Astrocyte (in vitro differentiated cells and primary cell): Measurements from ENCODE around the gene MIOX. TPM values are rescaled to one million over a fixed set of nuclear protein-coding genes. Genes with fewer than 3 reads are reported as not detected.

Experiments used
- DNase-seq: peaks from one replicate; pipeline ENCODE4 v3.0.0-alpha.2; 2010; ENCODE audit warnings: low read depth
- FAIRE-seq: peaks from 2 replicates; lab custom pipeline; 2011; peaks lifted over from hg19 to GRCh38; lab: Jason Lieb, UNC
- H2AFZ ChIP-seq: 2 replicates; pipeline ENCODE4 v1.6.0; 2012; ENCODE audit warnings: low read depth, low read length, inconsistent platforms
- H3K27ac ChIP-seq: 2 replicates; pipeline ENCODE4 v1.5.1; 2011; ENCODE audit warnings: low read depth, low read length, inconsistent platforms
- H3K27me3 ChIP-seq: 2 replicates; pipeline ENCODE4 v1.6.0; 2011; ENCODE audit warnings: low read length, inconsistent platforms; ENCODE audit not compliant: insufficient read depth
- H3K36me3 ChIP-seq: 2 replicates; pipeline ENCODE4 v1.5.1; 2011; ENCODE audit warnings: low read length, inconsistent platforms; ENCODE audit not compliant: insufficient read depth
- H3K4me1 ChIP-seq: 2 replicates; pipeline ENCODE4 v1.5.1; 2011; ENCODE audit warnings: low read length, inconsistent platforms; ENCODE audit not compliant: insufficient read depth
- H3K4me2 ChIP-seq: 2 replicates; pipeline ENCODE4 v1.6.0; 2012; ENCODE audit warnings: low read length, inconsistent platforms
- H3K4me3 ChIP-seq: 2 replicates; pipeline ENCODE4 v1.5.1; 2011; ENCODE audit warnings: low read depth, mild to moderate bottlenecking, low read length, inconsistent platforms; ENCODE audit not compliant: insufficient read depth
- H3K79me2 ChIP-seq: 2 replicates; pipeline ENCODE4 v1.6.0; 2012; ENCODE audit warnings: mild to moderate bottlenecking, low read length, inconsistent platforms; ENCODE audit not compliant: insufficient read depth
- H3K9ac ChIP-seq: 2 replicates; pipeline ENCODE4 v1.6.0; 2012; ENCODE audit warnings: mild to moderate bottlenecking, low read length, inconsistent platforms
- H3K9me3 ChIP-seq: 2 replicates; pipeline ENCODE4 v1.5.1; 2012; ENCODE audit warnings: low read depth, mild to moderate bottlenecking, low read length, inconsistent platforms; ENCODE audit not compliant: insufficient read depth
- H4K20me1 ChIP-seq: 2 replicates; pipeline ENCODE4 v1.6.0; 2012; ENCODE audit warnings: low read length, inconsistent platforms; ENCODE audit not compliant: insufficient read depth
- H3K27ac Mint-ChIP-seq: one replicate; pipeline ENCODE4 v1.8.0; 2021; ENCODE audit warnings: mild to moderate bottlenecking, mixed read lengths; ENCODE audit not compliant: unreplicated experiment
- H3K27me3 Mint-ChIP-seq: one replicate; pipeline ENCODE4 v1.8.0; 2021; ENCODE audit warnings: low read depth, mixed read lengths; ENCODE audit not compliant: unreplicated experiment
- H3K36me3 Mint-ChIP-seq: one replicate; pipeline ENCODE4 v1.8.0; 2021; ENCODE audit warnings: low read depth, mixed read lengths; ENCODE audit not compliant: unreplicated experiment
- H3K4me1 Mint-ChIP-seq: one replicate; pipeline ENCODE4 v1.8.0; 2021; ENCODE audit warnings: low read depth, mixed read lengths; ENCODE audit not compliant: unreplicated experiment
- H3K4me3 Mint-ChIP-seq: one replicate; pipeline ENCODE4 v1.8.0; 2021; ENCODE audit warnings: mild to moderate bottlenecking, moderate library complexity, mixed read lengths; ENCODE audit not compliant: unreplicated experiment
- H3K9me3 Mint-ChIP-seq: one replicate; pipeline ENCODE4 v1.8.0; 2021; ENCODE audit warnings: mild to moderate bottlenecking, mixed read lengths; ENCODE audit not compliant: unreplicated experiment
- CTCF ChIP-seq: IDR thresholded peaks from 2 replicates; pipeline ENCODE4 v1.5.1; 2011; ENCODE audit warnings: low read depth, mild to moderate bottlenecking, inconsistent platforms, low read length, moderate library complexity; ENCODE audit not compliant: insufficient read depth
- EZH2 ChIP-seq: IDR thresholded peaks from 2 replicates; pipeline ENCODE4 v1.6.1; 2012; ENCODE audit warnings: mild to moderate bottlenecking, low read length, inconsistent platforms; ENCODE audit not compliant: insufficient read depth
- total RNA-seq: library from RNA; stranded (reverse); gene quantifications from 2 replicates; pipeline ENCODE4 v1.2.1, GENCODE V29; 2021

MIOX gene
- total RNA-seq, 1 donor from 2014 or later, result 0.91 TPM

- H2AFZ ChIP-seq, result no peak overlapping the region
Measured at GRCh38 chr22:50482107-50483074, 4.3 kb upstream of the MIOX start.

DNA sequence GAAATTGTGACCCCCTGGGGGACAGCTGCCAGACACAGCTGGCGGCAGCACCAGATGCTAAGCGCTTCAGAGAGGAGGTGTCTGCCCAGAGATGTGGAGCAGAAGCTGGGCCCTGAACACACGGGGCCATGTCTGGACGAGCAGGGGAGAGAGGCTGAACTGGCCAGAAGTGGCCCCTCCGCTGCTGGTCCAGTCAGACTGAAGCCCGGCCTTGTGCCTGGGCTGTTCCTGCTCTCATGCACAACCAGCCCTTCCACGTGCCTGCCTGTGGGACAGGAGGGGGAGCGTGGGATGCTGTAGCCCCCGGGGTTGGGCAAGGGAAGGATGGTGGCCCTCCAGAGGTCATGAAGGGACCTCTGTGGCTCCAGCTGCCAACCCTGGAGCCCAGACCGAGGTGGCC is 3.6 kb upstream of the MIOX start:
- no peak for DNase-seq
- Histone ChIP-seq H3K9ac (no peak overlapping the region), H3K4me2 (no peak overlapping the region), H3K79me2 (no peaks in the 10 kb centered on the region), H3K27ac (no peak overlapping the region), H3K36me3 (no peaks in the 10 kb centered on the region), H4K20me1 (no peaks in the 10 kb centered on the region), H3K4me1 (peaks cover 7% of the 10 kb centered on the region), H3K4me3 (no peak overlapping the region), H3K9me3 (no peaks in the 10 kb centered on the region), H3K27me3 (peaks cover 17% of the 10 kb centered on the region), H2AFZ (no peak overlapping the region)
- H3K36me3 Mint-ChIP-seq, result peaks cover 8% of the 10 kb centered on the region
- no peak for TF ChIP-seq EZH2
- no peak for TF ChIP-seq CTCF
- H3K9me3 Mint-ChIP-seq, result peaks cover 3% of the 10 kb centered on the region
- H3K27me3 Mint-ChIP-seq, result peaks cover 22% of the 10 kb centered on the region
- peaks cover 6% of the 10 kb centered on the region for H3K4me1 Mint-ChIP-seq
- H3K4me3 Mint-ChIP-seq, result peak overlapping the region; percentile 72
- FAIRE-seq, result no peak
- no peak overlapping the region for H3K27ac Mint-ChIP-seq

More at GRCh38 chr22:50482107-50483074, 4.3 kb upstream of the MIOX start:
- Histone ChIP-seq H3K9me3 (no peaks in the 10 kb centered on the region), H3K27me3 (peaks cover 17% of the 10 kb centered on the region), H3K4me3 (no peak overlapping the region), H3K27ac (no peak overlapping the region), H3K9ac (peak overlapping the region; percentile 14), H3K4me2 (peak overlapping the region; percentile 57), H3K36me3 (no peaks in the 10 kb centered on the region), H3K4me1 (peaks cover 7% of the 10 kb centered on the region), H3K79me2 (no peaks in the 10 kb centered on the region), H4K20me1 (no peaks in the 10 kb centered on the region)
- Mint-ChIP-seq H3K9me3 (peaks cover 3% of the 10 kb centered on the region), H3K27me3 (peaks cover 26% of the 10 kb centered on the region), H3K27ac (no peak overlapping the region), H3K36me3 (peaks cover 8% of the 10 kb centered on the region), H3K4me1 (peaks cover 6% of the 10 kb centered on the region), H3K4me3 (peak overlapping the region; percentile 80)
- DNase-seq (no peak), FAIRE-seq (no peak)
- TF ChIP-seq CTCF (no peak), EZH2 (no peak)
